WTC11 (cell line): Measurements from ENCODE around the gene PKP4. TPM values are rescaled to one million over a fixed set of nuclear protein-coding genes. Genes with fewer than 3 reads are reported as not detected.
"Not testable (repeated sequence)": the region's sequence is repeated elsewhere in the genome, so short reads cannot be mapped to it uniquely, and the experiment has no call there.

Experiments used
- ATAC-seq: fragments of 200-7000 bp; cut with Tn5 transposase; 2 replicates; pipeline ENCODE4 v1.10.0; 2021; ENCODE audit warnings: mild to moderate bottlenecking, moderate library complexity
- CTCF ChIA-PET: fragments of 300-600 bp; sonication (Branson Sonifier 250); formaldehyde crosslinking; loops from one replicate; lab custom pipeline; 2021; ENCODE audit warnings: antibody characterized with exemption; lab: Charles Lee
- POLR2A ChIA-PET: fragments of 350-600 bp; sonication (Branson Sonifier 250); formaldehyde crosslinking; loops from one replicate; lab custom pipeline; 2021; ENCODE audit warnings: antibody characterized with exemption; lab: Charles Lee
- DNase-seq: peaks from one replicate; pipeline ENCODE4 v3.0.0; 2021; ENCODE audit warnings: low spot score
- H3K27ac Mint-ChIP-seq: 2 replicates; pipeline ENCODE4 v1.8.0; 2021; ENCODE audit warnings: mixed read lengths
- H3K27me3 Mint-ChIP-seq: 2 replicates; pipeline ENCODE4 v1.8.0; 2021; ENCODE audit warnings: low read depth, mild to moderate bottlenecking, moderate library complexity, mixed read lengths
- H3K36me3 Mint-ChIP-seq: 2 replicates; pipeline ENCODE4 v1.8.0; 2021; ENCODE audit warnings: mixed read lengths
- H3K4me1 Mint-ChIP-seq: 2 replicates; pipeline ENCODE4 v1.8.0; 2022; ENCODE audit warnings: mixed read lengths
- H3K4me3 Mint-ChIP-seq: 2 replicates; pipeline ENCODE4 v1.8.0; 2021; ENCODE audit warnings: mild to moderate bottlenecking, moderate library complexity, mixed read lengths
- H3K9me3 Mint-ChIP-seq: 2 replicates; pipeline ENCODE4 v1.8.0; 2021; ENCODE audit warnings: mixed read lengths
- ATF1 ChIP-seq: sonication (generic); formaldehyde crosslinking; IDR thresholded peaks from 2 replicates; pipeline ENCODE4 v1.8.1; 2023; ENCODE audit warnings: mild to moderate bottlenecking, moderate library complexity, missing genetic modification reagents
- CREB1 ChIP-seq: sonication (generic); formaldehyde crosslinking; IDR thresholded peaks from 2 replicates; pipeline ENCODE4 v1.8.0; 2023; ENCODE audit warnings: mild to moderate bottlenecking, missing genetic modification reagents
- E2F4 ChIP-seq: sonication (generic); formaldehyde crosslinking; IDR thresholded peaks from 2 replicates; pipeline ENCODE4 v1.8.1; 2022; ENCODE audit warnings: low read depth, mild to moderate bottlenecking, moderate library complexity, missing genetic modification reagents, borderline replicate concordance
- ESRRA ChIP-seq: sonication (generic); formaldehyde crosslinking; IDR thresholded peaks from 2 replicates; pipeline ENCODE4 v1.8.1; 2022; ENCODE audit warnings: mild to moderate bottlenecking, missing genetic modification reagents, borderline replicate concordance
- FOXK1 ChIP-seq: sonication (generic); formaldehyde crosslinking; IDR thresholded peaks from 2 replicates; pipeline ENCODE4 v1.8.0; 2022; ENCODE audit warnings: mild to moderate bottlenecking, moderate library complexity, missing genetic modification reagents
- NFE2L1 ChIP-seq: sonication (generic); formaldehyde crosslinking; IDR thresholded peaks from 2 replicates; pipeline ENCODE4 v1.8.1; 2023; ENCODE audit warnings: missing genetic modification reagents
- PRRX2 ChIP-seq: fragments of 250-450 bp; sonication (Bioruptor Pico); IDR thresholded peaks from 2 replicates; pipeline ENCODE4 v1.8.0; 2021; ENCODE audit warnings: mild to moderate bottlenecking
- SP1 ChIP-seq: sonication (generic); formaldehyde crosslinking; conservative IDR thresholded peaks from 2 replicates; pipeline ENCODE4 v1.8.1; 2022; ENCODE audit warnings: missing genetic modification reagents
- ZBTB21 ChIP-seq: sonication (generic); formaldehyde crosslinking; IDR thresholded peaks from 2 replicates; pipeline ENCODE4 v1.8.1; 2023; ENCODE audit warnings: mild to moderate bottlenecking, missing genetic modification reagents, borderline replicate concordance
- ZBTB43 ChIP-seq: sonication (generic); formaldehyde crosslinking; IDR thresholded peaks from 2 replicates; pipeline ENCODE4 v1.8.1; 2023; ENCODE audit warnings: mild to moderate bottlenecking, missing genetic modification reagents
- ZMAT4 ChIP-seq: fragments of 250-450 bp; sonication (Bioruptor Pico); IDR thresholded peaks from 2 replicates; pipeline ENCODE4 v1.9.0; 2021; ENCODE audit warnings: mild to moderate bottlenecking
- ZNF138 ChIP-seq: sonication (generic); formaldehyde crosslinking; conservative IDR thresholded peaks from 2 replicates; pipeline ENCODE4 v1.8.1; 2022; ENCODE audit warnings: mild to moderate bottlenecking, moderate library complexity, missing genetic modification reagents
- ZNF317 ChIP-seq: sonication (generic); formaldehyde crosslinking; IDR thresholded peaks from 2 replicates; pipeline ENCODE4 v1.8.1; 2023; ENCODE audit warnings: low read depth, mild to moderate bottlenecking, moderate library complexity, missing genetic modification reagents, borderline replicate concordance
- ZNF416 ChIP-seq: fragments of 250-450 bp; sonication (Bioruptor Pico); IDR thresholded peaks from 2 replicates; pipeline ENCODE4 v1.9.0; 2021; ENCODE audit warnings: mild to moderate bottlenecking, inconsistent platforms
- total RNA-seq: library from RNA; stranded (reverse); gene quantifications from 3 replicates; pipeline ENCODE4 v1.2.3, GENCODE V29; 2021
- TF ChIP-seq, protein P1 (sequence below): sonication (generic); formaldehyde crosslinking; IDR thresholded peaks from 2 replicates; pipeline ENCODE4 v1.8.1; 2022; ENCODE audit warnings: mild to moderate bottlenecking, missing genetic modification reagents, moderate library complexity, borderline replicate concordance
- TF ChIP-seq, protein P2 (sequence below): sonication (generic); formaldehyde crosslinking; IDR thresholded peaks from 2 replicates; pipeline ENCODE4 v1.8.1; 2022; ENCODE audit warnings: low read depth, missing genetic modification reagents, borderline replicate concordance
- TF ChIP-seq, protein P3 (sequence below): fragments of 200-600 bp; IDR thresholded peaks from 2 replicates; pipeline ENCODE4 v1.8.0; 2022; ENCODE audit warnings: antibody characterized with exemption
- TF ChIP-seq, protein P4 (sequence below): sonication (generic); formaldehyde crosslinking; IDR thresholded peaks from 2 replicates; pipeline ENCODE4 v1.8.0; 2022; ENCODE audit warnings: mild to moderate bottlenecking, missing genetic modification reagents

Gene PKP4
- total RNA-seq, 1 experiment from 2014 or later, result 78.9 TPM

GRCh38 chr2:158467248-158467647 lies 10.5 kb downstream of the PKP4 start (continued):
- TF ChIP-seq ZBTB43 (CRISPR knock-in tag), result no peak
- TF ChIP-seq, protein P1, sequence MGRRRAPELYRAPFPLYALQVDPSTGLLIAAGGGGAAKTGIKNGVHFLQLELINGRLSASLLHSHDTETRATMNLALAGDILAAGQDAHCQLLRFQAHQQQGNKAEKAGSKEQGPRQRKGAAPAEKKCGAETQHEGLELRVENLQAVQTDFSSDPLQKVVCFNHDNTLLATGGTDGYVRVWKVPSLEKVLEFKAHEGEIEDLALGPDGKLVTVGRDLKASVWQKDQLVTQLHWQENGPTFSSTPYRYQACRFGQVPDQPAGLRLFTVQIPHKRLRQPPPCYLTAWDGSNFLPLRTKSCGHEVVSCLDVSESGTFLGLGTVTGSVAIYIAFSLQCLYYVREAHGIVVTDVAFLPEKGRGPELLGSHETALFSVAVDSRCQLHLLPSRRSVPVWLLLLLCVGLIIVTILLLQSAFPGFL (CRISPR knock-in tag), result no peak

DNA sequence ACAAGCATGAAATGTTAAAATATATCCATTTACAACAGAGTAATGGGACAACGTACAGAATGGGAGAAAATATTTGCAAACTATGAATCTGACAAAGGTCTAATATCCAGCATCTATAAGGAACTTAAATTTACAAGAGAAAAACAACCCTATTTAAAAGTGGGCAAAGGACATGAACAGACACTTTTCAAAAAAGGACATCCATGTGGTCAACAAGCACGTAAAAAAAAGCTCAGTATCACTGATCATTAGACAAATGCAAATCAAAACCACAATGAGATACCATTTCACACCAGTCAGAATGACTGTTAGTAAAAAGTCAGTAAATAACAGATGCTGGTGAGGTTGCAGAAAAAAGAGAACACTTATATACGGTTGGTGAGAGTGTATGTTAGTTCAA lies 16.1 kb downstream of the PKP4 start:
- Mint-ChIP-seq H3K36me3 (peaks cover 29% of the 10 kb centered on the region), H3K4me1 (peaks cover 48% of the 10 kb centered on the region)
- not testable (repeated sequence) for H3K27ac Mint-ChIP-seq, H3K4me3 Mint-ChIP-seq, H3K27me3 Mint-ChIP-seq, H3K9me3 Mint-ChIP-seq, DNase-seq, ATAC-seq
- POLR2A ChIA-PET, result interaction anchor here (1.5 kb wide), 1 partner anchor 17 kb away, joined by 3 read pairs; the partner anchor contains the start of gene CCDC148
- CTCF ChIA-PET, result interaction anchor here (1.6 to 2.1 kb wide), 2 partner anchors 10 to 273 kb away, joined by 12 to 14 read pairs; no protein-coding TSS in a partner anchor

DNA sequence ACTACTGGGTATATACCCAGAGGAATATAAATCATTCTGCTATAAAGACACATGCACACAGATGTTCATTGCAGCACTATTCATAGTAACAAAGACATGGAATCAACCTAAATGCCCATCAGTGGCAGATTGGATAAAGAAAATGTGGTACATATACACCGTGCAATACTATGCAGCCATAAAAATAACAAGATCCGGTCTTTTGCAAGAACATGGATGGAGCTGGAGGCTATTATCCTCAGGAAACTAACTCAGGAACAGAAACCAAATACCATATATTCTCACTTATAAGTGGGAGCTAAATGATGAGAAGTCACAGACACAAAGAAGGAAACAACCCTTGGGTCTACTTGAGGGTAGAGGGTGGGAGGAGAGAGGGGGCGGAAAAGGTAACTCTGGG lies 16.5 kb downstream of the PKP4 start:
- peaks cover 51% of the 10 kb centered on the region for H3K4me1 Mint-ChIP-seq
- POLR2A ChIA-PET, result interaction anchor here (1.5 kb wide), 1 partner anchor 17 kb away, joined by 3 read pairs; the partner anchor contains the start of gene CCDC148
- H3K36me3 Mint-ChIP-seq, result peaks cover 29% of the 10 kb centered on the region
- H3K4me3 Mint-ChIP-seq, DNase-seq, H3K27me3 Mint-ChIP-seq, ATAC-seq, H3K27ac Mint-ChIP-seq, H3K9me3 Mint-ChIP-seq: not testable (repeated sequence)
- CTCF ChIA-PET, result interaction anchor here (1.1 to 2.3 kb wide), 9 partner anchors 9 to 427 kb away, joined by 4 to 17 read pairs (median 6); partner anchors contain the start of genes CCDC148 and PKP4

GRCh38 chr2:158473719-158474392 lies 17.1 kb downstream of the PKP4 start:
- no peak overlapping the region for H3K4me3 Mint-ChIP-seq
- POLR2A ChIA-PET, result interaction anchor here (0.8 to 1.5 kb wide), 2 partner anchors 16 to 18 kb away, joined by 3 to 4 read pairs; partner anchors contain the start of gene CCDC148
- H3K27me3 Mint-ChIP-seq, result no peaks in the 10 kb centered on the region
- H3K27ac Mint-ChIP-seq, result peak overlapping the region; percentile 15
- H3K36me3 Mint-ChIP-seq, result peaks cover 29% of the 10 kb centered on the region
- no peak for DNase-seq
- peaks cover 53% of the 10 kb centered on the region for H3K4me1 Mint-ChIP-seq
- peaks cover 10% of the 10 kb centered on the region for H3K9me3 Mint-ChIP-seq
- peak; percentile 70 for ATAC-seq
- CTCF ChIA-PET, result interaction anchor here (0.6 to 2.3 kb wide), 16 partner anchors 9 to 1238 kb away, joined by 3 to 17 read pairs (median 4); partner anchors contain the start of genes CCDC148, MARCHF7 and PKP4
- TF ChIP-seq ZBTB21 (no peak), PRRX2 (CRISPR knock-in tag) (no peak), ZMAT4 (no peak), FOXK1 (CRISPR knock-in tag) (no peak), ESRRA (CRISPR knock-in tag) (no peak), ATF1 (CRISPR knock-in tag) (no peak), SP1 (CRISPR knock-in tag) (no peak), ZNF416 (CRISPR knock-in tag) (no peak), ZNF317 (CRISPR knock-in tag) (no peak), E2F4 (CRISPR knock-in tag) (no peak), NFE2L1 (CRISPR knock-in tag) (no peak), CREB1 (CRISPR knock-in tag) (no peak), ZNF138 (CRISPR knock-in tag) (no peak)
- TF ChIP-seq, protein P2, sequence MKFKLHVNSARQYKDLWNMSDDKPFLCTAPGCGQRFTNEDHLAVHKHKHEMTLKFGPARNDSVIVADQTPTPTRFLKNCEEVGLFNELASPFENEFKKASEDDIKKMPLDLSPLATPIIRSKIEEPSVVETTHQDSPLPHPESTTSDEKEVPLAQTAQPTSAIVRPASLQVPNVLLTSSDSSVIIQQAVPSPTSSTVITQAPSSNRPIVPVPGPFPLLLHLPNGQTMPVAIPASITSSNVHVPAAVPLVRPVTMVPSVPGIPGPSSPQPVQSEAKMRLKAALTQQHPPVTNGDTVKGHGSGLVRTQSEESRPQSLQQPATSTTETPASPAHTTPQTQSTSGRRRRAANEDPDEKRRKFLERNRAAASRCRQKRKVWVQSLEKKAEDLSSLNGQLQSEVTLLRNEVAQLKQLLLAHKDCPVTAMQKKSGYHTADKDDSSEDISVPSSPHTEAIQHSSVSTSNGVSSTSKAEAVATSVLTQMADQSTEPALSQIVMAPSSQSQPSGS, result no peak
- TF ChIP-seq, protein P3, sequence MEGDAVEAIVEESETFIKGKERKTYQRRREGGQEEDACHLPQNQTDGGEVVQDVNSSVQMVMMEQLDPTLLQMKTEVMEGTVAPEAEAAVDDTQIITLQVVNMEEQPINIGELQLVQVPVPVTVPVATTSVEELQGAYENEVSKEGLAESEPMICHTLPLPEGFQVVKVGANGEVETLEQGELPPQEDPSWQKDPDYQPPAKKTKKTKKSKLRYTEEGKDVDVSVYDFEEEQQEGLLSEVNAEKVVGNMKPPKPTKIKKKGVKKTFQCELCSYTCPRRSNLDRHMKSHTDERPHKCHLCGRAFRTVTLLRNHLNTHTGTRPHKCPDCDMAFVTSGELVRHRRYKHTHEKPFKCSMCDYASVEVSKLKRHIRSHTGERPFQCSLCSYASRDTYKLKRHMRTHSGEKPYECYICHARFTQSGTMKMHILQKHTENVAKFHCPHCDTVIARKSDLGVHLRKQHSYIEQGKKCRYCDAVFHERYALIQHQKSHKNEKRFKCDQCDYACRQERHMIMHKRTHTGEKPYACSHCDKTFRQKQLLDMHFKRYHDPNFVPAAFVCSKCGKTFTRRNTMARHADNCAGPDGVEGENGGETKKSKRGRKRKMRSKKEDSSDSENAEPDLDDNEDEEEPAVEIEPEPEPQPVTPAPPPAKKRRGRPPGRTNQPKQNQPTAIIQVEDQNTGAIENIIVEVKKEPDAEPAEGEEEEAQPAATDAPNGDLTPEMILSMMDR, result no peak
- TF ChIP-seq, protein P4, sequence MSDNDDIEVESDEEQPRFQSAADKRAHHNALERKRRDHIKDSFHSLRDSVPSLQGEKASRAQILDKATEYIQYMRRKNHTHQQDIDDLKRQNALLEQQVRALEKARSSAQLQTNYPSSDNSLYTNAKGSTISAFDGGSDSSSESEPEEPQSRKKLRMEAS (CRISPR knock-in tag), result no peak
